ENCODE results near the gene CCR9.

CCR9 gene

GRCh38 chr3:45908761-45909160 lies 22.4 kb downstream of the CCR9 start:
- Histone ChIP-seq H3K9me3 (ENCODE audit: control insufficient read depth, insufficient read depth, low read length) (no peaks in the 10 kb centered on the region), H3K9ac (ENCODE audit: low read depth, low read length) (no peak overlapping the region), H3K27ac (ENCODE audit: low read depth, low read length) (no peak overlapping the region), H3K27me3 (ENCODE audit: control insufficient read depth, insufficient read depth, low read length) (no peaks in the 10 kb centered on the region), H3K4me1 (ENCODE audit: control insufficient read depth, insufficient read depth, low read length) (no peaks in the 10 kb centered on the region), H3K36me3 (ENCODE audit: control insufficient read depth, insufficient read depth, low read length) (no peaks in the 10 kb centered on the region), H3K4me3 (ENCODE audit: low read depth, low read length) (no peak overlapping the region)

- H3K4me3 ChIP-seq (ENCODE audit: low read depth, low read length), result no peak overlapping the region
- H3K4me1 ChIP-seq (ENCODE audit: control insufficient read depth, insufficient read depth, low read length), result no peaks in the 10 kb centered on the region
- no peak overlapping the region for H3K9ac ChIP-seq (ENCODE audit: low read depth, low read length)
- peaks cover 2% of the 10 kb centered on the region for H3K27me3 ChIP-seq (ENCODE audit: control insufficient read depth, insufficient read depth, low read length)
- no peaks in the 10 kb centered on the region for H3K36me3 ChIP-seq (ENCODE audit: control insufficient read depth, insufficient read depth, low read length)
- no peak overlapping the region for H3K27ac ChIP-seq (ENCODE audit: low read depth, low read length)
- no peaks in the 10 kb centered on the region for H3K9me3 ChIP-seq (ENCODE audit: control insufficient read depth, insufficient read depth, low read length)
Measured at GRCh38 chr3:45909542-45909941, 23.2 kb downstream of the CCR9 start.

DNA sequence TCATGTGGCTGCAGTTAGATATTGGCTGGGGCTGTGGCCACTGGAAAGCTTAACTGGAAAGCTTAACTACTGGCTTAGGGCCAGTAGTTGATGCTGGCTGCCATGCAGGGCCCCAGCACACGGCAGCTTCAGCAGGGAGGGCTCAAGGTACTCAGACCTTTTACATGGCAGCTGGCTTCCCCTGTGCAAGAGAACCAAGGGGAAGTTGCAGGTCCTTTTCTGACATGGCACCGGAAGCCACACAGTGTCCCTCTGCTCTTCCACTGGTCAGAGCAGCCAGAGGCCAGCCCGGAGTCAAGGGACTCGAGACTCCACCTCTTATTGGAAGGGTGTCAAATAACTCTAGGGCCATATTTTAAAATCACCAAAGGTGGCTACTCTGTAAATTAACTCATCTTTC lies 24.5 kb downstream of the CCR9 start:
- H3K4me1 ChIP-seq (ENCODE audit: control insufficient read depth, insufficient read depth, low read length), result peaks cover 4% of the 10 kb centered on the region; the same call in 1 of the 2 replicates
- H3K27me3 ChIP-seq (ENCODE audit: control insufficient read depth, insufficient read depth, low read length), result peaks cover 7% of the 10 kb centered on the region
- no peak overlapping the region for H3K4me3 ChIP-seq (ENCODE audit: low read depth, low read length)
- H3K9me3 ChIP-seq (ENCODE audit: control insufficient read depth, insufficient read depth, low read length), result no peaks in the 10 kb centered on the region
- no peak overlapping the region for H3K9ac ChIP-seq (ENCODE audit: low read depth, low read length)
- H3K27ac ChIP-seq (ENCODE audit: low read depth, low read length), result no peak overlapping the region
- no peaks in the 10 kb centered on the region for H3K36me3 ChIP-seq (ENCODE audit: control insufficient read depth, insufficient read depth, low read length)

DNA sequence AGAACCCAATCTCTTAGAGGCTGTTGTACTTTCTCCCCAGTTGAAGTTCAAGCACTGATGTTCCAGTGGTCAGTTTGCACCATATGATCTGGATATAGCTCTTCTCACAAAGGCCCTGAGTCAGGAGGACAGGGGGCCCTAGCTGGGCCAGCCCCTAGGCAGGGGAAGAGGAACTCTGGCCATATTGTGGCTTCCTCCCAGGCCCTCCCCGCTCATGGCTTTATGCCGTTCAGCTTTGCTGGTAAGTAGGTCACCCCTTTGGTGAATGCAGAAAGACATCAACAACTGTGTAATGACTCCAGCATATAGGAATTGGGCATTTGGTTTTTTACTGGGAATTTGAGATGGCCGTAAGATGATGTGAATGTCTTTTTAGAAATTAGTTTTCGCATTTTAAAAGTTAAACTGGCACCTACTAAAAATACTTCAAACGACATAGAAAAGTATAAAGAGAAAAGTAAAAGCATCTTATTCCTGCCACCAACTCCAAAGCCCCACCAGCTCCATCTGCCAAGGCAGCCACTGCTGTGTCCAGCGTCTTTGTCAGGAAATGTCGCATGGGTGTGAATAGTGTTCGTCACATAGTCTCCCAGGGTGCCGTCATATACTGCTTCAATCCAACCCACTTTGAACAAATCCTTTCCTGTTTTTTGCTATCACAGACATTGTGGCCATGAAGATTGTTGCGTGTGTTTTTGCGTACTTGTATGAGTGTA lies 25.3 kb downstream of the CCR9 start:
- Histone ChIP-seq H3K27me3 (ENCODE audit: control insufficient read depth, insufficient read depth, low read length) (peaks cover 7% of the 10 kb centered on the region), H3K9ac (ENCODE audit: low read depth, low read length) (no peak overlapping the region), H3K4me1 (ENCODE audit: control insufficient read depth, insufficient read depth, low read length) (peaks cover 7% of the 10 kb centered on the region; the same call in 1 of the 2 replicates), H3K27ac (ENCODE audit: low read depth, low read length) (no peak overlapping the region), H3K4me3 (ENCODE audit: low read depth, low read length) (no peak overlapping the region), H3K36me3 (ENCODE audit: control insufficient read depth, insufficient read depth, low read length) (no peaks in the 10 kb centered on the region), H3K9me3 (ENCODE audit: control insufficient read depth, insufficient read depth, low read length) (no peaks in the 10 kb centered on the region)

DNA sequence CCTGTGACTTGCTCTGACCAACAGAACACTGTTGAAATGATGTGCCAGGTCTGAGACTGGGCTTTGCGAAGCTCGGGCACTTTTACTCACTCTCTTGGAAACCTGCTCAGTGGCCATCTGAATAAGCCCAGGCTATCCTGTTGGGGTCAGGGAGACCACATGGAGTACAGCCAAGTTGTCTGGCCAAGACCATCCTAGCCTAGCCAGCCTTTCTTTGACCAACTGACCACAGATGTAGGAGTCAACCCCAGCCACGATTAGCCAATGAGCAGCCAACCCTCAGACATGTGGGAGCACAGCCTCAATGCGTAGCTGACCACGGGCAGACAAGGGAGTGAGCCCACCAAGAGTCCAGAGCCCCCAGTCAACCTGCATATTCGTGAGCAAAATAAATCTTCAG lies 26.1 kb downstream of the CCR9 start:
- H3K27me3 ChIP-seq (ENCODE audit: control insufficient read depth, insufficient read depth, low read length), result peaks cover 7% of the 10 kb centered on the region
- H3K9ac ChIP-seq (ENCODE audit: low read depth, low read length), result no peak overlapping the region
- H3K27ac ChIP-seq (ENCODE audit: low read depth, low read length), result no peak overlapping the region
- H3K4me1 ChIP-seq (ENCODE audit: control insufficient read depth, insufficient read depth, low read length), result peaks cover 7% of the 10 kb centered on the region; the same call in 1 of the 2 replicates
- no peak overlapping the region for H3K4me3 ChIP-seq (ENCODE audit: low read depth, low read length)
- no peaks in the 10 kb centered on the region for H3K9me3 ChIP-seq (ENCODE audit: control insufficient read depth, insufficient read depth, low read length)
- no peaks in the 10 kb centered on the region for H3K36me3 ChIP-seq (ENCODE audit: control insufficient read depth, insufficient read depth, low read length)

DNA sequence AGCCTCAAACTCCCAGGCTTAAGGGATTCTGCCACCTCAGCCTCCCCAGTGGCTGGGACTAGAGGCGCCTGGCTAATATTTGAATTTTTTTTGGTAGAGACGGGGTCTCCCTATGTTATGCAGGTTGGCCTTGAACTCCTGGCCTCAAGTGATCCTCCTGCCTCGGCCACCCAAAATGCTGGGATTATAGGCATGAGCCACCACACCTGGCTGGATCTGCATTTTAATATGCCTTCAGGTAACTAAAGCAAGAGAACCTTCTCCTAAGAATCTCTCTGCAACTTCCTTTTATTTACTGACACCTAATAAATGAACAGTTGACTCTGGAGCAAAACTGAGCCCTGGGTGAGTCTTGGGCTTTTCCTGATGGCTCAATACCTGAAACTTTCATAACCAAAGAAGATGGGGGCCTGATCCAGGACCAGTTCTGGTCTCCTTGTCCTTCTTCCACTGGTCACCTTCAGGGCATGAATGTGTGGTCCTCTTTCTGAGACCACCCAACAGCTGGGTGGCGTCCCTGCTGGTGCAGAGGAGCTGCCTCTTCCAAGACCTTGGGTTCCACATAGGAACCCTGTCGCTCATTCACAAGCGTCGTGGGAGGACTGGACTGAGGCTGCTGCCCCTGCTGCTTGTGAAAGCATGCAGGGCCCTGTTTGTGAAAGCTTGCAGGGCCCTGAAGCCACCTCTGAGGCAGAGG lies 28.2 kb downstream of the CCR9 start:
- Histone ChIP-seq H3K4me1 (ENCODE audit: control insufficient read depth, insufficient read depth, low read length) (peaks cover 7% of the 10 kb centered on the region; the same call in 1 of the 2 replicates), H3K27ac (ENCODE audit: low read depth, low read length) (no peak overlapping the region), H3K9me3 (ENCODE audit: control insufficient read depth, insufficient read depth, low read length) (no peaks in the 10 kb centered on the region), H3K9ac (ENCODE audit: low read depth, low read length) (no peak overlapping the region), H3K27me3 (ENCODE audit: control insufficient read depth, insufficient read depth, low read length) (peaks cover 7% of the 10 kb centered on the region), H3K36me3 (ENCODE audit: control insufficient read depth, insufficient read depth, low read length) (no peaks in the 10 kb centered on the region), H3K4me3 (ENCODE audit: low read depth, low read length) (no peak overlapping the region)

DNA sequence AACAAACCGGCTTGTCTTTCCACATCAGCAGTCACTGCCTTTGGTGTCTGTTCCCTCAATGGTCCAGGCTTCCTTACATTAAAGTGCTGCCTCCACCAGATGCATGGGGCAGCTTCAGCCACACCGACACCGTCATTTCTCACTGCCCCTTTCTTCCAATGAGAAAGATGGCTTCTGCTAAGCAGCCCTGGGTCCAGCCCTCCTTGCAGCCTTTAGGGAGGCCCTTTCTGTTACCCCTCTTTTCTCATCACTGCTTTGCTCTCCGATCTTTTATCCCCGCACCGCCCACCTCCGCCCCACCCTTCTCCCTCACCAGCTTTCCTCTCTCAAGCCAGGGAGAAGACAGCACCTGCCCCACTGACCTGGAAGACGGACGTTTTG lies 28.7 kb downstream of the CCR9 start:
- Histone ChIP-seq H3K4me3 (ENCODE audit: low read depth, low read length) (no peak overlapping the region), H3K27ac (ENCODE audit: low read depth, low read length) (no peak overlapping the region), H3K27me3 (ENCODE audit: control insufficient read depth, insufficient read depth, low read length) (peaks cover 7% of the 10 kb centered on the region), H3K4me1 (ENCODE audit: control insufficient read depth, insufficient read depth, low read length) (peaks cover 7% of the 10 kb centered on the region; the same call in 1 of the 2 replicates), H3K9ac (ENCODE audit: low read depth, low read length) (no peak overlapping the region), H3K9me3 (ENCODE audit: control insufficient read depth, insufficient read depth, low read length) (no peaks in the 10 kb centered on the region), H3K36me3 (ENCODE audit: control insufficient read depth, insufficient read depth, low read length) (no peaks in the 10 kb centered on the region)

- peaks cover 7% of the 10 kb centered on the region for H3K27me3 ChIP-seq (ENCODE audit: control insufficient read depth, insufficient read depth, low read length)
- no peak overlapping the region for H3K27ac ChIP-seq (ENCODE audit: low read depth, low read length)
- no peaks in the 10 kb centered on the region for H3K9me3 ChIP-seq (ENCODE audit: control insufficient read depth, insufficient read depth, low read length)
- 0 out of 2 replicates have a peak, but pooled peaks cover under 1% of the 10 kb centered on the region for H3K36me3 ChIP-seq (ENCODE audit: control insufficient read depth, insufficient read depth, low read length)
- peaks cover 7% of the 10 kb centered on the region; the same call in 1 of the 2 replicates for H3K4me1 ChIP-seq (ENCODE audit: control insufficient read depth, insufficient read depth, low read length)
- H3K4me3 ChIP-seq (ENCODE audit: low read depth, low read length), result no peak overlapping the region
- no peak overlapping the region for H3K9ac ChIP-seq (ENCODE audit: low read depth, low read length)
Measured at GRCh38 chr3:45915518-45916231, 29.3 kb downstream of the CCR9 start.

DNA sequence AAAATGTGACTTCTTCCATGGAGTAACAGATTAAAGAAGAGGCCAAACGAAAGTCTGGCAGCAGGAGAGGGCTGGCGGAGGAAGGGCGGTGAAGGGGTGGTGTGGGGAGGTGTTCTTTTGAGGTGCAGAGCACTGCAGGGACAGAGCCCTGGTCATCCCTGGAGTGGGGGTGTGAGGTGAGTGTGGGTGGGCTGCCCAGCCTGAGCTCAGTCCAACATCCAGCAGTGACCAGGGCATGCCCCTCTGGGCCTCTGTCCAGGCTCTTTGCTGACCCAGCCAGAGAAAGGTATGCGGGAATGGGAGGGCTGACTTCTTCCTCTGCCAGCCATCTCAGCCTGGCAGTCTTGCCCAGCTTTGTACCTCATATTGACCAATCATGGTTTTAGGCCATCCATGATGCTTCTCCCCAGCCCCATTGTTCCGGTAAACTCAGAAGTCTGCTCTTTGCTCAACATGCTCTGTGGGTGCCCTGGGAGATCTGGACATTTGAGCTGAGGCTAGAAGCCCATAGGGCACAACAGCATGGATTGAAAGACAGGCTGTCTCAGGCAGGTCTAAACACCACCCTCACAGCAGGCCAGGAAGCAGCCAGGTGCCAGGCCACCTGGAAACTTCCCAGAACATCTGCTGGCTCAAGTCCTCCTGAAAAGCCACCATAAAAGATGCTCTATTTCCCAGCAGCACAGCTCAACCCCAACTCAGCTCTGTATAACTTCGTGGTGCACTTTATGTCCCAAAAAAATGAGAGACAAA lies 31.0 kb downstream of the CCR9 start:
- no peaks in the 10 kb centered on the region for H3K9me3 ChIP-seq (ENCODE audit: control insufficient read depth, insufficient read depth, low read length)
- H3K36me3 ChIP-seq (ENCODE audit: control insufficient read depth, insufficient read depth, low read length), result peaks cover 17% of the 10 kb centered on the region; the same call in 1 of the 2 replicates
- H3K9ac ChIP-seq (ENCODE audit: low read depth, low read length), result no peak overlapping the region
- H3K4me1 ChIP-seq (ENCODE audit: control insufficient read depth, insufficient read depth, low read length), result peaks cover 7% of the 10 kb centered on the region; the same call in 1 of the 2 replicates
- H3K27me3 ChIP-seq (ENCODE audit: control insufficient read depth, insufficient read depth, low read length), result peaks cover 7% of the 10 kb centered on the region
- H3K27ac ChIP-seq (ENCODE audit: low read depth, low read length), result no peak overlapping the region
- H3K4me3 ChIP-seq (ENCODE audit: low read depth, low read length), result no peak overlapping the region

GRCh38 chr3:45921158-45922038 lies 35.1 kb downstream of the CCR9 start:
- Histone ChIP-seq H3K36me3 (ENCODE audit: control insufficient read depth, insufficient read depth, low read length) (peaks cover 39% of the 10 kb centered on the region), H3K27ac (ENCODE audit: low read depth, low read length) (no peak overlapping the region)

More at GRCh38 chr3:45921158-45922038, 35.1 kb downstream of the CCR9 start:
- Histone ChIP-seq H3K4me1 (ENCODE audit: control insufficient read depth, insufficient read depth, low read length) (no peaks in the 10 kb centered on the region), H3K27me3 (ENCODE audit: control insufficient read depth, insufficient read depth, low read length) (no peaks in the 10 kb centered on the region), H3K9ac (ENCODE audit: low read depth, low read length) (no peak overlapping the region), H3K9me3 (ENCODE audit: control insufficient read depth, insufficient read depth, low read length) (no peaks in the 10 kb centered on the region), H3K4me3 (ENCODE audit: low read depth, low read length) (no peak overlapping the region)

Data from HUES48 (cell line).